SK-N-MC (cell line): ENCODE measurements around the gene RHPN2.

Experiments
- EZH2 ChIP-seq: fragments of 200-600 bp; sonication (generic); IDR thresholded peaks from one replicate; pipeline ENCODE4 v1.6.1; 2017; ENCODE audit warnings: antibody characterized with exemption
- POLR2AphosphoS5 ChIP-seq: IDR thresholded peaks from 2 replicates; pipeline ENCODE4 v1.6.1; 2012; ENCODE audit warnings: mild to moderate bottlenecking, low read depth, low read length, borderline replicate concordance

GRCh38 chr19:33005440-33005839, 59.2 kb downstream of the RHPN2 start:
- TF ChIP-seq EZH2 = no peak
- no peak for TF ChIP-seq POLR2AphosphoS5
